BLaER1 treated with 17β-estradiol and CSF1 and Interleukin-3, amounts not matched to agents 10 nM and 100 nM (cell line): Measurements from ENCODE around the gene CAPN3.

Source experiments
- H3K27ac ChIP-seq, 11 experiments: shearing (Covaris generic); formaldehyde crosslinking; 2 replicates each; pipeline ENCODE4 v1.8.1; 2022
- H3K27me3 ChIP-seq, 11 experiments: shearing (Covaris generic); formaldehyde crosslinking; 2 replicates each; pipeline ENCODE4 v1.8.1; 2022
- H3K36me3 ChIP-seq, 11 experiments: shearing (Covaris generic); formaldehyde crosslinking; 2 replicates each; pipeline ENCODE4 v1.8.1; 2022
- H3K4me1 ChIP-seq, 10 experiments: shearing (Covaris generic); formaldehyde crosslinking; 2 replicates each; pipeline ENCODE4 v1.8.1; 2022
- H3K4me2 ChIP-seq, 11 experiments: shearing (Covaris generic); formaldehyde crosslinking; 2 replicates each; pipeline ENCODE4 v1.8.1; 2022
- H3K4me3 ChIP-seq, 10 experiments: shearing (Covaris generic); formaldehyde crosslinking; 2 replicates each; pipeline ENCODE4 v1.8.1; 2022
- H3K9ac ChIP-seq, 11 experiments: shearing (Covaris generic); formaldehyde crosslinking; 2 replicates each; pipeline ENCODE4 v1.8.1; 2022
- H3K9me3 ChIP-seq, 11 experiments: shearing (Covaris generic); formaldehyde crosslinking; replicated peaks in 1 of 11; 2 replicates each; pipeline ENCODE4 v1.8.1; 2022
- H4K20me1 ChIP-seq, 11 experiments: shearing (Covaris generic); formaldehyde crosslinking; 2 replicates each; pipeline ENCODE4 v1.8.1; 2022
- Cebpa-rat ChIP-seq, 11 experiments: shearing (Covaris generic); IDR thresholded peaks; 2 replicates each; pipeline ENCODE4 v1.8.1; 2022

The CAPN3 gene

GRCh38 chr15:42352401-42352800 is 6.9 kb upstream of the CAPN3 start:
- Histone ChIP-seq H3K27ac (no peak overlapping the region), H3K4me2 (no peak overlapping the region), H3K4me3 (no peak overlapping the region), H3K9me3 (no peaks in the 10 kb centered on the region), H3K27me3 (no peaks in the 10 kb centered on the region), H3K9ac (no peak overlapping the region), H3K4me1 (no peaks in the 10 kb centered on the region), H3K36me3 (peaks cover 52 to 99% (median 81%) of the 10 kb centered on the region in 11 experiments), H4K20me1 (no peaks in the 10 kb centered on the region)
- no peak for TF ChIP-seq Cebpa-rat (IDR thresholded peaks at IDR 0.05)

- no peak overlapping the region for H3K9ac ChIP-seq
- H3K4me3 ChIP-seq, result no peak overlapping the region
- no peak overlapping the region for H3K4me2 ChIP-seq
- H3K27me3 ChIP-seq, result no peaks in the 10 kb centered on the region
- no peaks in the 10 kb centered on the region for H3K9me3 ChIP-seq
- H4K20me1 ChIP-seq, result no peaks in the 10 kb centered on the region
- no peak overlapping the region for H3K27ac ChIP-seq
- TF ChIP-seq Cebpa-rat (IDR thresholded peaks at IDR 0.05), result no peak
- peaks cover 51 to 94% (median 76%) of the 10 kb centered on the region in 11 experiments for H3K36me3 ChIP-seq
- no peaks in the 10 kb centered on the region for H3K4me1 ChIP-seq
Measured at GRCh38 chr15:42353061-42353460, 6.2 kb upstream of the CAPN3 start.

GRCh38 chr15:42354824-42355223 is 4.5 kb upstream of the CAPN3 start:
- no peaks in the 10 kb centered on the region for H4K20me1 ChIP-seq
- TF ChIP-seq Cebpa-rat (IDR thresholded peaks at IDR 0.05), result no peak
- H3K36me3 ChIP-seq, result peaks cover 36 to 79% (median 65%) of the 10 kb centered on the region in 11 experiments
- H3K9ac ChIP-seq, result no peak overlapping the region
- no peak overlapping the region for H3K27ac ChIP-seq
- H3K27me3 ChIP-seq, result no peaks in the 10 kb centered on the region
- no peak overlapping the region for H3K4me2 ChIP-seq
- no peaks in the 10 kb centered on the region for H3K9me3 ChIP-seq
- H3K4me1 ChIP-seq, result peaks cover 0 to 10% (median 2%) of the 10 kb centered on the region in 10 experiments; a peak in 6 of 20 replicates
- no peak overlapping the region for H3K4me3 ChIP-seq

GRCh38 chr15:42355291-42355690 is 4.0 kb upstream of the CAPN3 start:
- no peak for TF ChIP-seq Cebpa-rat (IDR thresholded peaks at IDR 0.05)
- H3K27me3 ChIP-seq, result no peaks in the 10 kb centered on the region
- peaks cover 36 to 78% (median 62%) of the 10 kb centered on the region in 11 experiments for H3K36me3 ChIP-seq
- no peak overlapping the region for H3K27ac ChIP-seq
- H3K9me3 ChIP-seq, result no peaks in the 10 kb centered on the region
- no peak overlapping the region for H3K9ac ChIP-seq
- H3K4me3 ChIP-seq, result no peak overlapping the region
- H3K4me1 ChIP-seq, result peaks cover 0 to 13% (median 2%) of the 10 kb centered on the region in 10 experiments; a peak in 6 of 20 replicates
- no peaks in the 10 kb centered on the region for H4K20me1 ChIP-seq
- H3K4me2 ChIP-seq, result no peak overlapping the region

- H3K4me1 ChIP-seq, result peaks cover 0 to 14% (median 2%) of the 10 kb centered on the region in 10 experiments; a peak in 6 of 20 replicates
- TF ChIP-seq Cebpa-rat (IDR thresholded peaks at IDR 0.05), result no peak
- H3K9ac ChIP-seq, result no peak overlapping the region
- H4K20me1 ChIP-seq, result no peaks in the 10 kb centered on the region
- peaks cover 26 to 69% (median 46%) of the 10 kb centered on the region in 11 experiments for H3K36me3 ChIP-seq
- no peaks in the 10 kb centered on the region for H3K27me3 ChIP-seq
- no peak overlapping the region for H3K4me3 ChIP-seq
- no peak overlapping the region for H3K27ac ChIP-seq
- no peaks in the 10 kb centered on the region for H3K9me3 ChIP-seq
- no peak overlapping the region for H3K4me2 ChIP-seq
Measured at GRCh38 chr15:42356851-42357250, 2.5 kb upstream of the CAPN3 start.

GRCh38 chr15:42358141-42358540 is 1.2 kb upstream of the CAPN3 start:
- no peaks in the 10 kb centered on the region for H3K27me3 ChIP-seq
- no peak overlapping the region for H3K27ac ChIP-seq
- no peak overlapping the region for H3K4me2 ChIP-seq
- H3K4me3 ChIP-seq, result no peak overlapping the region
- H4K20me1 ChIP-seq, result no peaks in the 10 kb centered on the region
- H3K9me3 ChIP-seq, result no peaks in the 10 kb centered on the region
- H3K9ac ChIP-seq, result no peak overlapping the region
- peaks cover 13 to 56% (median 35%) of the 10 kb centered on the region in 11 experiments; a peak in 21 of 22 replicates for H3K36me3 ChIP-seq
- no peak for TF ChIP-seq Cebpa-rat (IDR thresholded peaks at IDR 0.05)
- peaks cover 0 to 14% (median 2%) of the 10 kb centered on the region in 10 experiments; a peak in 6 of 20 replicates for H3K4me1 ChIP-seq

GRCh38 chr15:42359985-42360384 is 684 bp downstream of the CAPN3 start:
- no peak for TF ChIP-seq Cebpa-rat (IDR thresholded peaks at IDR 0.05)
- H3K4me2 ChIP-seq, result peak overlapping the region in 1 of 11 experiments; percentile 22; a peak in 1 of 22 replicates

GRCh38 chr15:42360535-42361112 is 1.3 kb downstream of the CAPN3 start:
- H3K27ac ChIP-seq, result no peak overlapping the region
- H3K36me3 ChIP-seq, result peaks cover 0 to 31% (median 11%) of the 10 kb centered on the region in 11 experiments; a peak in 10 of 22 replicates
- no peak overlapping the region for H3K9ac ChIP-seq
- H3K4me3 ChIP-seq, result no peak overlapping the region
- H3K27me3 ChIP-seq, result no peaks in the 10 kb centered on the region
- H3K4me1 ChIP-seq, result peaks cover 0 to 14% (median 2%) of the 10 kb centered on the region in 10 experiments; a peak in 6 of 20 replicates
- no peak overlapping the region for H3K4me2 ChIP-seq
- H4K20me1 ChIP-seq, result no peaks in the 10 kb centered on the region
- TF ChIP-seq Cebpa-rat (IDR thresholded peaks at IDR 0.05), result no peak
- H3K9me3 ChIP-seq, result no peaks in the 10 kb centered on the region

More at GRCh38 chr15:42359985-42360384, 684 bp downstream of the CAPN3 start:
- Histone ChIP-seq H3K4me3 (no peak overlapping the region), H3K36me3 (peaks cover 0 to 37% (median 17%) of the 10 kb centered on the region in 11 experiments; a peak in 14 of 22 replicates), H3K27ac (no peak overlapping the region), H3K27me3 (no peaks in the 10 kb centered on the region), H3K9ac (no peak overlapping the region), H3K9me3 (no peaks in the 10 kb centered on the region), H4K20me1 (no peaks in the 10 kb centered on the region), H3K4me1 (peaks cover 0 to 14% (median 2%) of the 10 kb centered on the region in 10 experiments; a peak in 6 of 20 replicates)

- Histone ChIP-seq H3K9me3 (no peaks in the 10 kb centered on the region; a peak in 1 of 22 replicates), H3K27me3 (no peaks in the 10 kb centered on the region), H4K20me1 (no peaks in the 10 kb centered on the region), H3K27ac (no peak overlapping the region), H3K9ac (no peak overlapping the region), H3K4me1 (peaks cover 8 to 27% (median 12%) of the 10 kb centered on the region in 10 experiments), H3K4me2 (no peak overlapping the region), H3K4me3 (no peak overlapping the region), H3K36me3 (peaks cover 0 to 14% (median 0%) of the 10 kb centered on the region in 11 experiments; a peak in 4 of 22 replicates)
- TF ChIP-seq Cebpa-rat (IDR thresholded peaks at IDR 0.05), result no peak
Measured at GRCh38 chr15:42363487-42363886, 4.2 kb downstream of the CAPN3 start.

GRCh38 chr15:42363942-42364341 is 4.6 kb downstream of the CAPN3 start:
- Histone ChIP-seq H3K36me3 (peaks cover 0 to 14% (median 0%) of the 10 kb centered on the region in 11 experiments; a peak in 4 of 22 replicates), H3K4me2 (no peak overlapping the region), H3K27ac (no peak overlapping the region), H3K4me1 (peaks cover 8 to 27% (median 12%) of the 10 kb centered on the region in 10 experiments), H3K9me3 (peaks cover 0 to 4% (median 0%) of the 10 kb centered on the region in 11 experiments; a peak in 2 of 22 replicates), H3K4me3 (no peak overlapping the region), H3K27me3 (no peaks in the 10 kb centered on the region), H3K9ac (no peak overlapping the region), H4K20me1 (no peaks in the 10 kb centered on the region)
- no peak for TF ChIP-seq Cebpa-rat (IDR thresholded peaks at IDR 0.05)
